ENCODE data around the gene BCL6B. TPM values are rescaled to one million over a fixed set of nuclear protein-coding genes. Genes with fewer than 3 reads are reported as not detected.

Gene BCL6B
- total RNA-seq (2022; extraction: Qiagen RNA extraction; ENCODE audit: low read depth): not detected in 5 replicates

GRCh38 chr17:7022781-7023571 is at the start of gene BCL6B:
Gene BCL6B, plus strand, starts transcription at chr17:7023050. Its CDS starts 622 bp downstream, at chr17:7023672.

GRCh38 chr17:6995500-6996255 is 27.2 kb upstream of the BCL6B start, which contains the start of gene ALOX12:
Gene ALOX12, plus strand, starts transcription at chr17:6996049. Its CDS starts 69 bp downstream, at chr17:6996118.

GRCh38 chr17:7035591-7036368 is 12.9 kb downstream of the BCL6B start, which contains the start of gene SLC16A13:
Gene SLC16A13, plus strand, starts transcription at chr17:7036015. Its CDS starts 368 bp downstream, at chr17:7036383.

GRCh38 chr17:7043497-7044198 is 20.8 kb downstream of the BCL6B start, which contains the start of gene SLC16A11:
Gene SLC16A11, minus strand, starts transcription at chr17:7044092. Its CDS starts 579 bp downstream, at chr17:7043513.

Other genes starting within 250 kb of the BCL6B start
- not detected in 5 replicates for gene FBXO39, start 246.8 kb upstream of the BCL6B start, total RNA-seq (2022; extraction: Qiagen RNA extraction; ENCODE audit: low read depth)
- 0.03 to 0.05 TPM in 2 of 5 replicates, not detected in the others for gene TEKT1, start 191.3 kb upstream of the BCL6B start, total RNA-seq (2022; extraction: Qiagen RNA extraction; ENCODE audit: low read depth)
- not detected in 5 replicates for gene ALOX12, start 27.0 kb upstream of the BCL6B start, total RNA-seq (2022; extraction: Qiagen RNA extraction; ENCODE audit: low read depth)
- gene RNASEK, start 10.4 kb upstream of the BCL6B start, total RNA-seq (2022; extraction: Qiagen RNA extraction; ENCODE audit: low read depth): 431 to 509 TPM (median 449 TPM) in 5 replicates
- gene SLC16A13, start 13.0 kb downstream of the BCL6B start, total RNA-seq (2022; extraction: Qiagen RNA extraction; ENCODE audit: low read depth): 6.9 to 9.1 TPM (median 8.2 TPM) in 5 replicates
- not detected in 5 replicates for gene SLC16A11, start 21.0 kb downstream of the BCL6B start, total RNA-seq (2022; extraction: Qiagen RNA extraction; ENCODE audit: low read depth)
- gene CLEC10A, start 57.2 kb downstream of the BCL6B start, total RNA-seq (2022; extraction: Qiagen RNA extraction; ENCODE audit: low read depth): not detected in 5 replicates
- gene ASGR2, start 91.8 kb downstream of the BCL6B start, total RNA-seq (2022; extraction: Qiagen RNA extraction; ENCODE audit: low read depth): 0.10 to 0.35 TPM in 2 of 5 replicates, not detected in the others
- gene ASGR1, start 156.3 kb downstream of the BCL6B start, total RNA-seq (2022; extraction: Qiagen RNA extraction; ENCODE audit: low read depth): 0.78 to 1.4 TPM (median 0.87 TPM) in 5 replicates
- 4.8 to 8.2 TPM (median 6.7 TPM) in 5 replicates for gene DLG4, start 196.8 kb downstream of the BCL6B start, total RNA-seq (2022; extraction: Qiagen RNA extraction; ENCODE audit: low read depth)
- gene ACADVL, start 196.9 kb downstream of the BCL6B start, total RNA-seq (2022; extraction: Qiagen RNA extraction; ENCODE audit: low read depth): 328 to 426 TPM (median 419 TPM) in 5 replicates
- gene DVL2, start 211.5 kb downstream of the BCL6B start, total RNA-seq (2022; extraction: Qiagen RNA extraction; ENCODE audit: low read depth): 31.8 to 38.4 TPM (median 37.3 TPM) in 5 replicates
- gene PHF23, start 216.4 kb downstream of the BCL6B start, total RNA-seq (2022; extraction: Qiagen RNA extraction; ENCODE audit: low read depth): 80.8 to 113 TPM (median 94.7 TPM) in 5 replicates
- gene GABARAP, start 219.4 kb downstream of the BCL6B start, total RNA-seq (2022; extraction: Qiagen RNA extraction; ENCODE audit: low read depth): 629 to 795 TPM (median 688 TPM) in 5 replicates
- gene CTDNEP1, start 228.7 kb downstream of the BCL6B start, total RNA-seq (2022; extraction: Qiagen RNA extraction; ENCODE audit: low read depth): 209 to 247 TPM (median 236 TPM) in 5 replicates
- gene ELP5, start 229.2 kb downstream of the BCL6B start, total RNA-seq (2022; extraction: Qiagen RNA extraction; ENCODE audit: low read depth): 124 to 134 TPM (median 126 TPM) in 5 replicates
- 1.7 to 2.5 TPM (median 2.1 TPM) in 5 replicates for gene CLDN7, start 239.4 kb downstream of the BCL6B start, total RNA-seq (2022; extraction: Qiagen RNA extraction; ENCODE audit: low read depth)